ENCODE results near the gene RHBDF1. TPM values are rescaled to one million over a fixed set of nuclear protein-coding genes. Genes with fewer than 3 reads are reported as not detected.

The RHBDF1 gene
- total and polyA plus RNA-seq, 2 of the 13 experiments (the other 11 are each of a cell fraction or from before 2014, with no cell fraction given) = 5.4 to 26.9 TPM

DNA sequence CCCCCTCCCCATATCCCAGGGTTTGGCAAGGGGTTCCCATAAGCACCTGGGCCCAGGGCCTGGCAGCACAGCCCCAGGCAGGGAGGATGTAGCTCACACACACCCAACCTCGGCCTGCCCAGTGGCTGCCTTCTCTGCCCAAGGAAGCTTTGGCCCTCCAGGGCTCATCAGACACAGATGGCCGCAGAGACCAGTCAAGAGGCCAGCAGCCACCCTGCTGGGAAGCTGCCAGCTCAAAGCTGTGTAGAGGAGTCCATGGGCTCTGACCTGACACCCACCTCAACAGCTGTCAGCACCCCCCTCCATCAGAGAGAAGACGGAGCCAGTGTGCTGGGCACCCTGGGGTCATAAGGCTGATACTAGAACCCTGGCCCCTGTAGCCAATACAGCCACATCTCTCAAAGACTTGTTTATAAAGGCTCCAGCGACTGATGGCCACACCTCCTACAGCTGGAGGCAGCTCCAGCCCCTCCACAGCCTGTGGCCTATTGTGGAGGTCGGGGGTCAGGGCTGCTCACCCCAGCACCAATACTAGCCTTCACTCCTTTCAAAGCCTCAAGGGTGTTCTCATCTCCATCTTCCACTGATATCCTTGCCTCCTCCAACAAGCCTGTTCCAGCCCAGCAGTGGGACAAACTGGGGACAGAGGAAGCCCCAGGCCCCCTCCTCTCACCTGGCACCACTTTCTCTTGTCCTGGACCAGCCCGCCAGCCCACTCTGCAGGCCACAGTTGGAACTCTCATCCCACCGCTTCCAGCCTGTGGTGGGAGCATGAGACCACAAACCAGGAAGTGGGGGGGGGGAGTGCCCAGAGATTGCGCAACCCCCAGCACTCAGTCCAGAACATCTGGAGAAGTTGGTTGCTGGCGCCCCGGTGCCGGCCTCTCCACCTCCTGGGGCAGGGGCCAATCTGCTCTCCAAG, 3.4 kb upstream of the RHBDF1 start (continued):
- TF ChIP-seq, protein P1, sequence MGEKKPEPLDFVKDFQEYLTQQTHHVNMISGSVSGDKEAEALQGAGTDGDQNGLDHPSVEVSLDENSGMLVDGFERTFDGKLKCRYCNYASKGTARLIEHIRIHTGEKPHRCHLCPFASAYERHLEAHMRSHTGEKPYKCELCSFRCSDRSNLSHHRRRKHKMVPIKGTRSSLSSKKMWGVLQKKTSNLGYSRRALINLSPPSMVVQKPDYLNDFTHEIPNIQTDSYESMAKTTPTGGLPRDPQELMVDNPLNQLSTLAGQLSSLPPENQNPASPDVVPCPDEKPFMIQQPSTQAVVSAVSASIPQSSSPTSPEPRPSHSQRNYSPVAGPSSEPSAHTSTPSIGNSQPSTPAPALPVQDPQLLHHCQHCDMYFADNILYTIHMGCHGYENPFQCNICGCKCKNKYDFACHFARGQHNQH (CRISPR knock-in tag; IDR thresholded peaks at IDR 0.05) = no peak; the same call in 1 of the 2 replicates
- no peak for TF ChIP-seq RFX5 (IDR thresholded peaks at IDR 0.05; ENCODE audit: low read depth, low read length)
- TF ChIP-seq MED13 (CRISPR knock-in tag; IDR thresholded peaks at IDR 0.05) = no peak
- TF ChIP-seq MAFK (conservative IDR thresholded peaks at IDR 0.05 in 1 of 2, IDR thresholded peaks at IDR 0.05 in 1 of 2; ENCODE audit: low read length in 2 of 2) = no peak
- no peak for TF ChIP-seq KMT2B (CRISPR knock-in tag; IDR thresholded peaks at IDR 0.05)
- TF ChIP-seq ZNF121 (CRISPR knock-in tag; IDR thresholded peaks at IDR 0.05) = no peak
- 0 out of 2 replicates have a peak, but pooled peaks have one; percentile 18 for TF ChIP-seq MYC (CRISPR knock-in tag; IDR thresholded peaks at IDR 0.05; ENCODE audit: borderline replicate concordance)
- no peak for TF ChIP-seq ARNT2 (CRISPR knock-in tag; IDR thresholded peaks at IDR 0.05; ENCODE audit: low read depth)
- TF ChIP-seq KAT2B (IDR thresholded peaks at IDR 0.05; ENCODE audit: borderline replicate concordance, low read depth, low read length) = no peak
- TF ChIP-seq GATA4 (IDR thresholded peaks at IDR 0.05; ENCODE audit: borderline replicate concordance, low read depth) = no peak
- TF ChIP-seq BCL6 (CRISPR knock-in tag; IDR thresholded peaks at IDR 0.05) = no peak
- TF ChIP-seq IRX3 (CRISPR knock-in tag; IDR thresholded peaks at IDR 0.05; ENCODE audit: borderline replicate concordance, low read depth) = no peak
- no peak for TF ChIP-seq ZNF205 (CRISPR knock-in tag; IDR thresholded peaks at IDR 0.05)
- TF ChIP-seq KLF11 (CRISPR knock-in tag; IDR thresholded peaks at IDR 0.05) = no peak
- no peak; the same call in 1 of the 2 replicates for TF ChIP-seq RARA (CRISPR knock-in tag; IDR thresholded peaks at IDR 0.05)
- TF ChIP-seq HNF4G (IDR thresholded peaks at IDR 0.05; ENCODE audit: borderline replicate concordance, low read depth, low read length) = no peak
- TF ChIP-seq HNF4G (CRISPR knock-in tag; IDR thresholded peaks at IDR 0.05; ENCODE audit: borderline replicate concordance, low read depth) = no peak
- TF ChIP-seq SRSF4 (IDR thresholded peaks at IDR 0.05; ENCODE audit: low read depth, low read length, poor library complexity, severe bottlenecking) = no peak
- TF ChIP-seq, protein P2, sequence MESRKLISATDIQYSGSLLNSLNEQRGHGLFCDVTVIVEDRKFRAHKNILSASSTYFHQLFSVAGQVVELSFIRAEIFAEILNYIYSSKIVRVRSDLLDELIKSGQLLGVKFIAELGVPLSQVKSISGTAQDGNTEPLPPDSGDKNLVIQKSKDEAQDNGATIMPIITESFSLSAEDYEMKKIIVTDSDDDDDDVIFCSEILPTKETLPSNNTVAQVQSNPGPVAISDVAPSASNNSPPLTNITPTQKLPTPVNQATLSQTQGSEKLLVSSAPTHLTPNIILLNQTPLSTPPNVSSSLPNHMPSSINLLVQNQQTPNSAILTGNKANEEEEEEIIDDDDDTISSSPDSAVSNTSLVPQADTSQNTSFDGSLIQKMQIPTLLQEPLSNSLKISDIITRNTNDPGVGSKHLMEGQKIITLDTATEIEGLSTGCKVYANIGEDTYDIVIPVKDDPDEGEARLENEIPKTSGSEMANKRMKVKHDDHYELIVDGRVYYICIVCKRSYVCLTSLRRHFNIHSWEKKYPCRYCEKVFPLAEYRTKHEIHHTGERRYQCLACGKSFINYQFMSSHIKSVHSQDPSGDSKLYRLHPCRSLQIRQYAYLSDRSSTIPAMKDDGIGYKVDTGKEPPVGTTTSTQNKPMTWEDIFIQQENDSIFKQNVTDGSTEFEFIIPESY (CRISPR knock-in tag; IDR thresholded peaks at IDR 0.05) = no peak
- no peak for TF ChIP-seq ESRRA (CRISPR knock-in tag; IDR thresholded peaks at IDR 0.05; ENCODE audit: low read depth)
- no peak for TF ChIP-seq SMAD3 (CRISPR knock-in tag; IDR thresholded peaks at IDR 0.05)
- TF ChIP-seq, protein P3, sequence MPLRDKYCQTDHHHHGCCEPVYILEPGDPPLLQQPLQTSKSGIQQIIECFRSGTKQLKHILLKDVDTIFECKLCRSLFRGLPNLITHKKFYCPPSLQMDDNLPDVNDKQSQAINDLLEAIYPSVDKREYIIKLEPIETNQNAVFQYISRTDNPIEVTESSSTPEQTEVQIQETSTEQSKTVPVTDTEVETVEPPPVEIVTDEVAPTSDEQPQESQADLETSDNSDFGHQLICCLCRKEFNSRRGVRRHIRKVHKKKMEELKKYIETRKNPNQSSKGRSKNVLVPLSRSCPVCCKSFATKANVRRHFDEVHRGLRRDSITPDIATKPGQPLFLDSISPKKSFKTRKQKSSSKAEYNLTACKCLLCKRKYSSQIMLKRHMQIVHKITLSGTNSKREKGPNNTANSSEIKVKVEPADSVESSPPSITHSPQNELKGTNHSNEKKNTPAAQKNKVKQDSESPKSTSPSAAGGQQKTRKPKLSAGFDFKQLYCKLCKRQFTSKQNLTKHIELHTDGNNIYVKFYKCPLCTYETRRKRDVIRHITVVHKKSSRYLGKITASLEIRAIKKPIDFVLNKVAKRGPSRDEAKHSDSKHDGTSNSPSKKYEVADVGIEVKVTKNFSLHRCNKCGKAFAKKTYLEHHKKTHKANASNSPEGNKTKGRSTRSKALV (CRISPR knock-in tag; IDR thresholded peaks at IDR 0.05) = no peak
- no peak for TF ChIP-seq ZSCAN22 (CRISPR knock-in tag; IDR thresholded peaks at IDR 0.05)
- no peak for TF ChIP-seq NFKBIZ (CRISPR knock-in tag; IDR thresholded peaks at IDR 0.05)
- TF ChIP-seq BHLHE40 (IDR thresholded peaks at IDR 0.05; ENCODE audit: low read length) = no peak

All from HepG2 (cell line).